Smooth muscle cell (in vitro differentiated cells): ENCODE measurements around the gene CHORDC1. TPM values are rescaled to one million over a fixed set of nuclear protein-coding genes. Genes with fewer than 3 reads are reported as not detected.
"Not testable (repeated sequence)": the region's sequence is repeated elsewhere in the genome, so short reads cannot be mapped to it uniquely, and the experiment has no call there.

Source experiments
- DNase-seq: peaks from one replicate; lab custom pipeline; 2025; ENCODE audit not compliant: unreplicated experiment; lab: John Stamatoyannopoulos, UW
- H2AFZ ChIP-seq: fragments of 200-600 bp; sonication (generic); 2 replicates; pipeline ENCODE4 v1.6.0; 2016; ENCODE audit warnings: antibody characterized with exemption, low read depth, mild to moderate bottlenecking
- H3F3A ChIP-seq: fragments of 200-600 bp; sonication (generic); 2 replicates; pipeline ENCODE4 v1.6.0; 2017; ENCODE audit warnings: antibody characterized with exemption, low read depth
- H3K27ac ChIP-seq: fragments of 200-600 bp; sonication (generic); 2 replicates; pipeline ENCODE4 v1.5.1; 2016; ENCODE audit warnings: low read depth, mild to moderate bottlenecking
- H3K27me3 ChIP-seq: fragments of 200-600 bp; sonication (generic); 2 replicates; pipeline ENCODE4 v1.6.1; 2016; ENCODE audit warnings: low read depth, mild to moderate bottlenecking
- H3K36me3 ChIP-seq: fragments of 200-600 bp; sonication (generic); 2 replicates; pipeline ENCODE4 v1.5.1; 2016; ENCODE audit warnings: low read depth
- H3K4me1 ChIP-seq: fragments of 200-600 bp; sonication (generic); 2 replicates; pipeline ENCODE4 v1.5.1; 2016; ENCODE audit warnings: low read depth
- H3K4me2 ChIP-seq: fragments of 200-600 bp; sonication (generic); 2 replicates; pipeline ENCODE4 v1.6.0; 2016; ENCODE audit warnings: mild to moderate bottlenecking
- H3K4me3 ChIP-seq: fragments of 200-600 bp; sonication (generic); 2 replicates; pipeline ENCODE4 v1.5.1; 2016; ENCODE audit warnings: mild to moderate bottlenecking
- H3K79me2 ChIP-seq: fragments of 200-600 bp; sonication (generic); 2 replicates; pipeline ENCODE4 v1.6.0; 2016; ENCODE audit warnings: low read depth, mild to moderate bottlenecking
- H3K9ac ChIP-seq: fragments of 200-600 bp; sonication (generic); 2 replicates; pipeline ENCODE4 v1.6.0; 2016; ENCODE audit warnings: low read depth
- H3K9me3 ChIP-seq: fragments of 200-600 bp; sonication (generic); replicated peaks from 2 replicates; pipeline ENCODE4 v1.5.1; 2016; ENCODE audit warnings: low read depth
- H4K20me1 ChIP-seq: fragments of 200-600 bp; sonication (generic); 2 replicates; pipeline ENCODE4 v1.6.0; 2016; ENCODE audit warnings: low read depth
- WGBS: methylation state at CpG from one replicate; pipeline ENCODE4 v1.1.7; 2016; ENCODE audit warnings: low lambda C conversion rate; 5-methylcytosine and 5-hydroxymethylcytosine counted together
- polyA plus RNA-seq: library from polyadenylated mRNA; unstranded; fragments of >200 nt; fragmentation: Nextera tagmentation; extraction: Ambion mirVana; gene quantifications from 2 replicates; pipeline ENCODE4 v1.2.1, GENCODE V29; 2016
- total RNA-seq: library from RNA; depleted of rRNA; stranded (reverse); fragments of >200 nt; gene quantifications from 2 replicates; pipeline ENCODE4 v1.2.3, GENCODE V29; 2014
- TF ChIP-seq, protein P1 (sequence below): fragments of 200-600 bp; sonication (generic); IDR thresholded peaks from 2 replicates; pipeline ENCODE4 v1.5.1; 2017; ENCODE audit warnings: borderline replicate concordance, mild to moderate bottlenecking, antibody characterized with exemption; ENCODE audit not compliant: insufficient read depth, poor library complexity, severe bottlenecking

Gene CHORDC1
- total and polyA plus RNA-seq, 2 experiments from 2014 or later, result 22.3 to 79.2 TPM

- no peaks in the 10 kb centered on the region for H3K9me3 ChIP-seq
- no peaks in the 10 kb centered on the region for H4K20me1 ChIP-seq
- WGBS, result 100% methylated on average over 1 of the region's 1 CpG
- H3K4me2 ChIP-seq, result no peak overlapping the region
- no peaks in the 10 kb centered on the region for H3K79me2 ChIP-seq
- H3K27me3 ChIP-seq, result no peaks in the 10 kb centered on the region
- H3K4me3 ChIP-seq, result no peak overlapping the region
- H3K4me1 ChIP-seq, result no peaks in the 10 kb centered on the region
- no peak overlapping the region for H3K27ac ChIP-seq
- TF ChIP-seq, protein P1, sequence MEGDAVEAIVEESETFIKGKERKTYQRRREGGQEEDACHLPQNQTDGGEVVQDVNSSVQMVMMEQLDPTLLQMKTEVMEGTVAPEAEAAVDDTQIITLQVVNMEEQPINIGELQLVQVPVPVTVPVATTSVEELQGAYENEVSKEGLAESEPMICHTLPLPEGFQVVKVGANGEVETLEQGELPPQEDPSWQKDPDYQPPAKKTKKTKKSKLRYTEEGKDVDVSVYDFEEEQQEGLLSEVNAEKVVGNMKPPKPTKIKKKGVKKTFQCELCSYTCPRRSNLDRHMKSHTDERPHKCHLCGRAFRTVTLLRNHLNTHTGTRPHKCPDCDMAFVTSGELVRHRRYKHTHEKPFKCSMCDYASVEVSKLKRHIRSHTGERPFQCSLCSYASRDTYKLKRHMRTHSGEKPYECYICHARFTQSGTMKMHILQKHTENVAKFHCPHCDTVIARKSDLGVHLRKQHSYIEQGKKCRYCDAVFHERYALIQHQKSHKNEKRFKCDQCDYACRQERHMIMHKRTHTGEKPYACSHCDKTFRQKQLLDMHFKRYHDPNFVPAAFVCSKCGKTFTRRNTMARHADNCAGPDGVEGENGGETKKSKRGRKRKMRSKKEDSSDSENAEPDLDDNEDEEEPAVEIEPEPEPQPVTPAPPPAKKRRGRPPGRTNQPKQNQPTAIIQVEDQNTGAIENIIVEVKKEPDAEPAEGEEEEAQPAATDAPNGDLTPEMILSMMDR, result no peak
- no peaks in the 10 kb centered on the region for H3K36me3 ChIP-seq
- H2AFZ ChIP-seq, result no peak overlapping the region
- H3K9ac ChIP-seq, result no peak overlapping the region
- H3F3A ChIP-seq, result no peaks in the 10 kb centered on the region
- DNase-seq, result no peak
Measured at GRCh38 chr11:90246468-90246867, 23.6 kb upstream of the CHORDC1 start.

DNA sequence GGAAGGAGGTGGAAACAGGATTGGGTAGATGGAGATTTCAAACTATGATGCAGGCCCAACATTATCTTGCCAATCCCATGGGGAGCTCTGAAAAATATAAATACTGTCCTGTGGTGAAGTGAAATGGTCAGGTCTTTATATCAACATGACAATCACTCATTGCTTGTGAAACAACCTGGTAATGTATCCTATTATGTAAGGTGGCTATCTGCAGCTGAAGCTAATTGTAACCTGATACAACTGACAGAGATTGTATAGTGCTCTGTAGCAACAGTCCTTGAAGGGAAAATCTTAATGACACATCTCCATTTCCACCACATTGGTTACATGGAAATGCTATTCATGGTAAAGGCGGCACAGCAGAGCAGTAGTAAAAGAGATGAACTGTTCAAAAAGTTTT lies 20.7 kb upstream of the CHORDC1 start:
- Histone ChIP-seq H3K27me3 (no peaks in the 10 kb centered on the region), H3K9ac (no peak overlapping the region), H3F3A (no peaks in the 10 kb centered on the region), H2AFZ (no peak overlapping the region), H3K4me2 (no peak overlapping the region), H3K4me3 (no peak overlapping the region), H4K20me1 (no peaks in the 10 kb centered on the region), H3K36me3 (no peaks in the 10 kb centered on the region), H3K27ac (no peak overlapping the region), H3K4me1 (no peaks in the 10 kb centered on the region), H3K79me2 (no peaks in the 10 kb centered on the region), H3K9me3 (no peaks in the 10 kb centered on the region)
- no peak for DNase-seq
- 69% methylated on average over 1 of the region's 1 CpG for WGBS
- TF ChIP-seq, protein P1, result no peak

GRCh38 chr11:90242894-90243416 lies 20.1 kb upstream of the CHORDC1 start:
- no peaks in the 10 kb centered on the region for H3K27me3 ChIP-seq
- no peak overlapping the region for H3K27ac ChIP-seq
- H2AFZ ChIP-seq, result no peak overlapping the region
- no peak overlapping the region for H3K4me3 ChIP-seq
- WGBS, result 76% methylated on average over 7 of the region's 7 CpGs
- H3K9me3 ChIP-seq, result no peaks in the 10 kb centered on the region
- no peaks in the 10 kb centered on the region for H4K20me1 ChIP-seq
- TF ChIP-seq, protein P1, result no peak
- H3K4me1 ChIP-seq, result no peaks in the 10 kb centered on the region
- no peaks in the 10 kb centered on the region for H3F3A ChIP-seq
- no peak overlapping the region for H3K4me2 ChIP-seq
- H3K79me2 ChIP-seq, result no peaks in the 10 kb centered on the region
- no peaks in the 10 kb centered on the region for H3K36me3 ChIP-seq
- no peak overlapping the region for H3K9ac ChIP-seq
- DNase-seq, result no peak

DNA sequence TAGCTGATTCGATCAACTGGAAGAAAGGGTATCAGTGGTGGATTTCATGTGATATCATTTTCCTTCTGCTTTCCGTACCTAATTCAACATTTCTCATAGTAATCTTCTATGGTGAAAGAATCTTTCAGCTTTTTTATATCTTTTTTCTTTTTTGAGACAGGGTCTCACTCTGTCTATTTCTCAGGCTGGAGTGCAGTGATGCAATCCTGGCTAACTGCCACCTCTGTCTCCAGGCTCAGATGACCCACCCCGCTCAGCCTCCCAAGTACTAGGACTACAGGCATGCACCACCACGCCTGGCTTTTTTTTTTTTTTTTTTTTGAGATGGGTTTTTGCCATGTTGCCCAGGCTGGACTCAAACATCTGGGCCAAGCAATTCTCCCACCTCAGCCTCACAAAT lies 18.6 kb upstream of the CHORDC1 start:
- Histone ChIP-seq H3F3A (no peaks in the 10 kb centered on the region), H3K79me2 (no peaks in the 10 kb centered on the region), H3K4me2 (no peak overlapping the region), H3K4me3 (no peak overlapping the region), H3K27ac (no peak overlapping the region), H3K36me3 (no peaks in the 10 kb centered on the region), H3K9me3 (no peaks in the 10 kb centered on the region), H3K27me3 (no peaks in the 10 kb centered on the region), H4K20me1 (no peaks in the 10 kb centered on the region), H3K4me1 (no peaks in the 10 kb centered on the region), H3K9ac (no peak overlapping the region), H2AFZ (no peak overlapping the region)
- TF ChIP-seq, protein P1, result no peak
- DNase-seq, result no peak
- WGBS, result 91% methylated on average over 4 of the region's 4 CpGs

DNA sequence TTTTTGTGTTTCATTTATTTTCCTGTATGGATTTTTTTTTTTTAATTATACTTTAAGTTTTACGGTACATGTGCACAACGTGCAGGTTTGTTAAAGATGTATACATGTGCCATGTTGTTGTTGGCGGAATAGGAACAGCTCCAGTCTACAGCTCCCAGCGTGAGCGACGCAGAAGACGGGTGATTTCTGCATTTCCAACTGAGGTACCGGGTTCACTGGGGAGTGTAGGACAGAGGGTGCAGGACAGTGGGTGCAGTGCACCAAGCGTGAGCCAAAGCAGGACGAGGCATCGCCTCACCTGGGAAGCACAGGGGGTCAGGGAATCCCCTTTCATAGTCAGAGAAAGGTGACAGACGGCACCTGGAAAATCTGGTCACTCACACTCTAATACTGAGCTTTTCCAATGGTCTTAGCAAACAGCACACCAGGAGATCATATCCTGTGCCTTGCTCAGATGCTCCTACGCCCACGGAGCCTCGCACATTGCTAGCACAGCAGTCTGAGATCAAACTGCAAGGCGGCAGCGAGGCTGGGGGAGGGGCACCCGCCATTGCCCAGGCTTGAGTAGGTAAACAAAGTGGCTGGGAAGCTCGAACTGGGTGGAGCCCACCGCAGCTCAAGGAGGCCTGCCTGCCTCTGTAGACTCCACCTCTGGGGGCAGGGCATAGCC lies 17.3 kb upstream of the CHORDC1 start:
- DNase-seq, H3F3A ChIP-seq, H3K79me2 ChIP-seq, H3K27ac ChIP-seq, H3K4me3 ChIP-seq, H3K27me3 ChIP-seq, H3K4me1 ChIP-seq, H3K9ac ChIP-seq, H4K20me1 ChIP-seq, H2AFZ ChIP-seq, H3K36me3 ChIP-seq, H3K9me3 ChIP-seq: not testable (repeated sequence)
- H3K4me2 ChIP-seq, result peak overlapping the region; percentile 10
- 69% methylated on average over 20 of the region's 20 CpGs for WGBS
